ENCODE measurements around the gene RFX3. TPM values are rescaled to one million over a fixed set of nuclear protein-coding genes. Genes with fewer than 3 reads are reported as not detected.

The RFX3 gene
- total and polyA plus RNA-seq, 2 of the 13 experiments (the other 11 are each of a cell fraction or from before 2014, with no cell fraction given), result 2.7 to 5.3 TPM

- DNase-seq (ENCODE audit: low spot score) (no peak), ATAC-seq (no peak), FAIRE-seq (no peak)
- in situ Hi-C loops (cut with HindIII; ENCODE audit: extremely low pct_ligation_motif_present, low pct_unique_long_range_greater_than_20kb) (no loop called here), intact Hi-C loops (cut with micrococcal nuclease; ENCODE audit: unreplicated experiment) (no loop called here)
- H3K79me2 ChIP-seq (ENCODE audit: insufficient read depth, low read length), result no peaks in the 10 kb centered on the region
- no peaks in the 10 kb centered on the region for H3K27me3 ChIP-seq (ENCODE audit: control insufficient read depth in 1 of 2, insufficient read depth in 2 of 2, low read length in 2 of 2)
- H2AFZ ChIP-seq (ENCODE audit: low read length), result no peak overlapping the region
- no peak overlapping the region for H3K27ac ChIP-seq (ENCODE audit: extremely low read length, insufficient read depth, low read length)
- H3K9me3 ChIP-seq (ENCODE audit: low read length), result no peaks in the 10 kb centered on the region
- H3K9ac ChIP-seq (ENCODE audit: insufficient read depth, low read depth, low read length), result no peak overlapping the region
- ChIA-PET CTCF (ENCODE audit: low intra/inter-chr PET ratio, low total read pairs) (no interaction called here), POLR2A (no interaction called here)
- H4K20me1 ChIP-seq (ENCODE audit: insufficient read depth, low read length), result no peaks in the 10 kb centered on the region
- H3K4me1 ChIP-seq (ENCODE audit: insufficient read depth, low read length), result no peaks in the 10 kb centered on the region
- no peak overlapping the region for H3K4me3 ChIP-seq (replicated peaks in 1 of 3; ENCODE audit: insufficient read depth in 1 of 3, low read depth in 2 of 3, low read length in 3 of 3)
- no peaks in the 10 kb centered on the region for H3K36me3 ChIP-seq (replicated peaks in 1 of 2; ENCODE audit: control insufficient read depth in 1 of 2, insufficient read depth in 2 of 2, low read length in 2 of 2)
- TF ChIP-seq GABPB1 (CRISPR knock-in tag; IDR thresholded peaks at IDR 0.05) (no peak), ZBTB7A (CRISPR knock-in tag; IDR thresholded peaks at IDR 0.05) (no peak), RNF219 (CRISPR knock-in tag; IDR thresholded peaks at IDR 0.05) (no peak), CCAR2 (optimal IDR thresholded peaks at IDR 0.05; ENCODE audit: low read depth, low read length) (no peak), YY1 (IDR thresholded peaks at IDR 0.05; ENCODE audit: insufficient read depth, insufficient replicate concordance, low read depth, low read length) (no peak), HMGXB3 (CRISPR knock-in tag; IDR thresholded peaks at IDR 0.05; ENCODE audit: borderline replicate concordance) (no peak), SIX1 (CRISPR knock-in tag; IDR thresholded peaks at IDR 0.05; ENCODE audit: borderline replicate concordance) (no peak), ZNF552 (CRISPR knock-in tag; IDR thresholded peaks at IDR 0.05; ENCODE audit: borderline replicate concordance) (no peak), CBX1 (IDR thresholded peaks at IDR 0.05; ENCODE audit: low read depth) (no peak), TBX2 (CRISPR knock-in tag; IDR thresholded peaks at IDR 0.05; ENCODE audit: borderline replicate concordance) (no peak), SRF (IDR thresholded peaks at IDR 0.05; ENCODE audit: low read depth, low read length) (no peak), ZNF674 (CRISPR knock-in tag; IDR thresholded peaks at IDR 0.05; ENCODE audit: low read depth) (no peak), ZNF83 (CRISPR knock-in tag; IDR thresholded peaks at IDR 0.05; ENCODE audit: borderline replicate concordance) (no peak), TCF7L2 (IDR thresholded peaks at IDR 0.05; ENCODE audit: low read depth, low read length) (no peak), ZNF205 (CRISPR knock-in tag; IDR thresholded peaks at IDR 0.05) (no peak)
- no peak overlapping the region for H3K4me2 ChIP-seq (ENCODE audit: low read depth, low read length)
- no TSS peak for BruUV-seq (replicated peaks)
These were observed 244.4 kb downstream of the RFX3 start for GRCh38 chr9:3281399-3281798.

All from HepG2 (cell line).